Lower leg skin (tissue), 3 donors: ENCODE results near the gene PNN.

Source experiments
- POLR2A ChIP-seq, 2 donors: fragments of 450-650 bp; IDR thresholded peaks; one replicate each; pipeline ENCODE4 v1.6.1; 2016 to 2017; ENCODE audit warnings: antibody characterized with exemption in 2 of 2, mild to moderate bottlenecking in 1 of 2, moderate library complexity in 1 of 2
- TF ChIP-seq, protein P1 (sequence below), 3 donors: fragments of 450-650 bp; IDR thresholded peaks; one replicate each; pipeline ENCODE4 v1.5.1; 2016; ENCODE audit warnings: antibody characterized with exemption in 3 of 3, mild to moderate bottlenecking in 3 of 3, moderate library complexity in 2 of 3

DNA sequence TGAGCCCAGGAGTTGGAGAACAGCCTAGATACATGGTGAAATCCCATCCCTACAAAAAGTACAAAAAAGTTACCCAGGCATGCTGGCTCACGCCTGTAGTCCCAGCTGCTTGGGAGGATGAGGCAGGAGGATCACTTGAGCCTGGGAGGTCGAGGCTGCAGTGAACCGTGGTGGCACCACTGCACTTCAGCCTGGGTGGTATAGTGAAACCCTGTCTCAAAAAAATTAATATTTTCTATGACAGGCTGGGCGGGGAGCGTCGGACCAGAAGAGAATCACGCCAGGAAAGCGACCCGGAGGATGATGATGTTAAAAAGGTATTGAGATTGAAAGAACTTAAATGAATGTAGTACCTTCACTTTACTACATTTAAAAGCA, 2.1 kb downstream of the PNN start:
- no peak for TF ChIP-seq POLR2A (IDR thresholded peaks at IDR 0.05)
- TF ChIP-seq, protein P1, sequence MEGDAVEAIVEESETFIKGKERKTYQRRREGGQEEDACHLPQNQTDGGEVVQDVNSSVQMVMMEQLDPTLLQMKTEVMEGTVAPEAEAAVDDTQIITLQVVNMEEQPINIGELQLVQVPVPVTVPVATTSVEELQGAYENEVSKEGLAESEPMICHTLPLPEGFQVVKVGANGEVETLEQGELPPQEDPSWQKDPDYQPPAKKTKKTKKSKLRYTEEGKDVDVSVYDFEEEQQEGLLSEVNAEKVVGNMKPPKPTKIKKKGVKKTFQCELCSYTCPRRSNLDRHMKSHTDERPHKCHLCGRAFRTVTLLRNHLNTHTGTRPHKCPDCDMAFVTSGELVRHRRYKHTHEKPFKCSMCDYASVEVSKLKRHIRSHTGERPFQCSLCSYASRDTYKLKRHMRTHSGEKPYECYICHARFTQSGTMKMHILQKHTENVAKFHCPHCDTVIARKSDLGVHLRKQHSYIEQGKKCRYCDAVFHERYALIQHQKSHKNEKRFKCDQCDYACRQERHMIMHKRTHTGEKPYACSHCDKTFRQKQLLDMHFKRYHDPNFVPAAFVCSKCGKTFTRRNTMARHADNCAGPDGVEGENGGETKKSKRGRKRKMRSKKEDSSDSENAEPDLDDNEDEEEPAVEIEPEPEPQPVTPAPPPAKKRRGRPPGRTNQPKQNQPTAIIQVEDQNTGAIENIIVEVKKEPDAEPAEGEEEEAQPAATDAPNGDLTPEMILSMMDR (IDR thresholded peaks at IDR 0.05), result no peak
